ENCODE data around the gene PHACTR4. TPM values are rescaled to one million over a fixed set of nuclear protein-coding genes. Genes with fewer than 3 reads are reported as not detected.

The PHACTR4 gene
- total and polyA plus RNA-seq, 2 of the 13 experiments (the other 11 are each of a cell fraction or from before 2014, with no cell fraction given), result 13.9 to 17.1 TPM

- TF ChIP-seq IRF2 (CRISPR knock-in tag; IDR thresholded peaks at IDR 0.05), result peak; percentile 51
- TF ChIP-seq MIER3 (CRISPR knock-in tag; IDR thresholded peaks at IDR 0.05; ENCODE audit: borderline replicate concordance), result no peak
- TF ChIP-seq ZC3H4 (CRISPR knock-in tag; IDR thresholded peaks at IDR 0.05; ENCODE audit: borderline replicate concordance), result no peak
- TF ChIP-seq ONECUT2 (CRISPR knock-in tag; IDR thresholded peaks at IDR 0.05), result no peak
- TF ChIP-seq JUNB (CRISPR knock-in tag; IDR thresholded peaks at IDR 0.05; ENCODE audit: borderline replicate concordance), result no peak
- no peak; the same call in 1 of the 2 replicates for TF ChIP-seq MXD4 (CRISPR knock-in tag; IDR thresholded peaks at IDR 0.05)
- peak; percentile 76 for TF ChIP-seq ZSCAN31 (CRISPR knock-in tag; IDR thresholded peaks at IDR 0.05; ENCODE audit: low read depth)
- TF ChIP-seq ZNF496 (CRISPR knock-in tag; IDR thresholded peaks at IDR 0.05; ENCODE audit: insufficient replicate concordance), result no peak
- no peak for TF ChIP-seq GTF2F1 (IDR thresholded peaks at IDR 0.05; ENCODE audit: low read length)
- TF ChIP-seq PPARG (CRISPR knock-in tag; conservative IDR thresholded peaks at IDR 0.05), result peak; percentile 47; the same call in 1 of the 2 replicates
- 0 out of 2 replicates have a peak, but pooled peaks have one; percentile 13 for TF ChIP-seq RXRA (CRISPR knock-in tag; IDR thresholded peaks at IDR 0.05)
- no peak for TF ChIP-seq DNMT3B (CRISPR knock-in tag; conservative IDR thresholded peaks at IDR 0.05)
- no peak for TF ChIP-seq ZNF562 (CRISPR knock-in tag; IDR thresholded peaks at IDR 0.05; ENCODE audit: borderline replicate concordance)
- TF ChIP-seq SIX4 (CRISPR knock-in tag; IDR thresholded peaks at IDR 0.05), result peak; percentile 48; the same call in 1 of the 2 replicates
- TF ChIP-seq PRPF4 (IDR thresholded peaks at IDR 0.05; ENCODE audit: low read depth, low read length, poor library complexity, severe bottlenecking), result no peak
- TF ChIP-seq KAT7 (CRISPR knock-in tag; IDR thresholded peaks at IDR 0.05; ENCODE audit: borderline replicate concordance), result no peak
- TF ChIP-seq, protein P1, sequence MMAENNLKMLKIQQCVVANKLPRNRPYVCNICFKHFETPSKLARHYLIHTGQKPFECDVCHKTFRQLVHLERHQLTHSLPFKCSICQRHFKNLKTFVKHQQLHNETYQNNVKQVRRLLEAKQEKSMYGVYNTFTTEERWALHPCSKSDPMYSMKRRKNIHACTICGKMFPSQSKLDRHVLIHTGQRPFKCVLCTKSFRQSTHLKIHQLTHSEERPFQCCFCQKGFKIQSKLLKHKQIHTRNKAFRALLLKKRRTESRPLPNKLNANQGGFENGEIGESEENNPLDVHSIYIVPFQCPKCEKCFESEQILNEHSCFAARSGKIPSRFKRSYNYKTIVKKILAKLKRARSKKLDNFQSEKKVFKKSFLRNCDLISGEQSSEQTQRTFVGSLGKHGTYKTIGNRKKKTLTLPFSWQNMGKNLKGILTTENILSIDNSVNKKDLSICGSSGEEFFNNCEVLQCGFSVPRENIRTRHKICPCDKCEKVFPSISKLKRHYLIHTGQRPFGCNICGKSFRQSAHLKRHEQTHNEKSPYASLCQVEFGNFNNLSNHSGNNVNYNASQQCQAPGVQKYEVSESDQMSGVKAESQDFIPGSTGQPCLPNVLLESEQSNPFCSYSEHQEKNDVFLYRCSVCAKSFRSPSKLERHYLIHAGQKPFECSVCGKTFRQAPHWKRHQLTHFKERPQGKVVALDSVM (CRISPR knock-in tag; IDR thresholded peaks at IDR 0.05), result 0 out of 2 replicates have a peak, but pooled peaks have one; percentile 5
- no peak for TF ChIP-seq ZNF260 (CRISPR knock-in tag; IDR thresholded peaks at IDR 0.05; ENCODE audit: borderline replicate concordance, low read depth)
- no peak for TF ChIP-seq TOPORS (CRISPR knock-in tag; IDR thresholded peaks at IDR 0.05)
- 0 out of 2 replicates have a peak, but pooled peaks have one; percentile 46 for TF ChIP-seq ZNF232 (CRISPR knock-in tag; IDR thresholded peaks at IDR 0.05; ENCODE audit: borderline replicate concordance)
- TF ChIP-seq ZNF274 (CRISPR knock-in tag; IDR thresholded peaks at IDR 0.05), result no peak
- TF ChIP-seq, protein P2, sequence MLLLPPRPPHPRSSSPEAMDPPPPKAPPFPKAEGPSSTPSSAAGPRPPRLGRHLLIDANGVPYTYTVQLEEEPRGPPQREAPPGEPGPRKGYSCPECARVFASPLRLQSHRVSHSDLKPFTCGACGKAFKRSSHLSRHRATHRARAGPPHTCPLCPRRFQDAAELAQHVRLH (CRISPR knock-in tag; IDR thresholded peaks at IDR 0.05; ENCODE audit: borderline replicate concordance, low read depth), result peak; percentile 64; the same call in 1 of the 2 replicates
- peak; percentile 80 for TF ChIP-seq ELF3 (CRISPR knock-in tag; IDR thresholded peaks at IDR 0.05)
- TF ChIP-seq ZNF292 (CRISPR knock-in tag; IDR thresholded peaks at IDR 0.05; ENCODE audit: borderline replicate concordance, low read depth), result no peak
- TF ChIP-seq MIXL1 (CRISPR knock-in tag; IDR thresholded peaks at IDR 0.05), result peak; percentile 48; the same call in 1 of the 2 replicates
- no peak for TF ChIP-seq ZNF430 (CRISPR knock-in tag; IDR thresholded peaks at IDR 0.05)
- 0 out of 2 replicates have a peak, but pooled peaks have one; percentile 59 for TF ChIP-seq CHCHD3 (CRISPR knock-in tag; IDR thresholded peaks at IDR 0.05)
- TF ChIP-seq ZNF234 (CRISPR knock-in tag; conservative IDR thresholded peaks at IDR 0.05), result peak; percentile 67; the same call in 1 of the 2 replicates
- 0 out of 2 replicates have a peak, but pooled peaks have one; percentile 5 for TF ChIP-seq ARNTL (CRISPR knock-in tag; IDR thresholded peaks at IDR 0.05)
- TF ChIP-seq ZNF747 (CRISPR knock-in tag; IDR thresholded peaks at IDR 0.05; ENCODE audit: borderline replicate concordance), result peak; percentile 65; the same call in 1 of the 2 replicates
Measured at GRCh38 chr1:28518000-28518744, 148.6 kb downstream of the PHACTR4 start (continued).
